Testis (tissue), 2 donors: ENCODE results near the gene C12orf42.

Experiments
- POLR2A ChIP-seq: fragments of 450-650 bp; IDR thresholded peaks from one replicate; pipeline ENCODE4 v1.6.1; 2017; ENCODE audit warnings: antibody characterized with exemption, mild to moderate bottlenecking, moderate library complexity
- TF ChIP-seq, protein P1 (sequence below), 3 experiments: fragments of 450-650 bp in 2 of 3; fragments of 200-600 bp in 1 of 3; sonication (generic) in 1 of 3; IDR thresholded peaks; one replicate each; pipeline ENCODE4 v1.5.1; 2016 to 2019; ENCODE audit warnings: antibody characterized with exemption in 3 of 3, mild to moderate bottlenecking in 2 of 3, moderate library complexity in 1 of 3

DNA sequence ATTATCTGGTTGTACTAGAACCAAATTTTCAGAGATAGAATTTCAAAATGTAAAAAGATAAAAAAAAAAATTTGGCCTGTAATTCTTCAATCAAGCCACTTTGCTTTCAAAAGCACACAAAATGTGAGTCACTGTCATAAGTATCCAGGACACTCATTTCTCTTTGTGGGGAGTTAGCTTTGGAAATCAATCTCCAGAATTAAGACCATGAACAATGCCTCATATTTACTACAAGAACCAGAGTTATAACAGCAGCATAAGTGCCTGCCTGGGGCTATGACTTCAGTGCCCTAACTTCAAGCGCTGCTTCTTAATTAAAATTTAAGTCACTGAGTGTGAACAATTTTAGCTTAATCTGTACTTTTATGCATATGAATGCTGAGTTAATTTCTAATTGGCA lies 162.1 kb downstream of the C12orf42 start:
- TF ChIP-seq, protein P1, sequence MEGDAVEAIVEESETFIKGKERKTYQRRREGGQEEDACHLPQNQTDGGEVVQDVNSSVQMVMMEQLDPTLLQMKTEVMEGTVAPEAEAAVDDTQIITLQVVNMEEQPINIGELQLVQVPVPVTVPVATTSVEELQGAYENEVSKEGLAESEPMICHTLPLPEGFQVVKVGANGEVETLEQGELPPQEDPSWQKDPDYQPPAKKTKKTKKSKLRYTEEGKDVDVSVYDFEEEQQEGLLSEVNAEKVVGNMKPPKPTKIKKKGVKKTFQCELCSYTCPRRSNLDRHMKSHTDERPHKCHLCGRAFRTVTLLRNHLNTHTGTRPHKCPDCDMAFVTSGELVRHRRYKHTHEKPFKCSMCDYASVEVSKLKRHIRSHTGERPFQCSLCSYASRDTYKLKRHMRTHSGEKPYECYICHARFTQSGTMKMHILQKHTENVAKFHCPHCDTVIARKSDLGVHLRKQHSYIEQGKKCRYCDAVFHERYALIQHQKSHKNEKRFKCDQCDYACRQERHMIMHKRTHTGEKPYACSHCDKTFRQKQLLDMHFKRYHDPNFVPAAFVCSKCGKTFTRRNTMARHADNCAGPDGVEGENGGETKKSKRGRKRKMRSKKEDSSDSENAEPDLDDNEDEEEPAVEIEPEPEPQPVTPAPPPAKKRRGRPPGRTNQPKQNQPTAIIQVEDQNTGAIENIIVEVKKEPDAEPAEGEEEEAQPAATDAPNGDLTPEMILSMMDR (IDR thresholded peaks at IDR 0.05) = no peak
- TF ChIP-seq POLR2A = no peak
